NCI-H1092 treated with DMSO at 0.1 percent for 48 hours (cell line): ENCODE results near the gene TJP1.
"Not testable (repeated sequence)": the region's sequence is repeated elsewhere in the genome, so short reads cannot be mapped to it uniquely, and the experiment has no call there.

Experiments used
- DNase-seq: peaks from one replicate; lab custom pipeline; 2025; lab: John Stamatoyannopoulos, UW

Gene TJP1

DNA sequence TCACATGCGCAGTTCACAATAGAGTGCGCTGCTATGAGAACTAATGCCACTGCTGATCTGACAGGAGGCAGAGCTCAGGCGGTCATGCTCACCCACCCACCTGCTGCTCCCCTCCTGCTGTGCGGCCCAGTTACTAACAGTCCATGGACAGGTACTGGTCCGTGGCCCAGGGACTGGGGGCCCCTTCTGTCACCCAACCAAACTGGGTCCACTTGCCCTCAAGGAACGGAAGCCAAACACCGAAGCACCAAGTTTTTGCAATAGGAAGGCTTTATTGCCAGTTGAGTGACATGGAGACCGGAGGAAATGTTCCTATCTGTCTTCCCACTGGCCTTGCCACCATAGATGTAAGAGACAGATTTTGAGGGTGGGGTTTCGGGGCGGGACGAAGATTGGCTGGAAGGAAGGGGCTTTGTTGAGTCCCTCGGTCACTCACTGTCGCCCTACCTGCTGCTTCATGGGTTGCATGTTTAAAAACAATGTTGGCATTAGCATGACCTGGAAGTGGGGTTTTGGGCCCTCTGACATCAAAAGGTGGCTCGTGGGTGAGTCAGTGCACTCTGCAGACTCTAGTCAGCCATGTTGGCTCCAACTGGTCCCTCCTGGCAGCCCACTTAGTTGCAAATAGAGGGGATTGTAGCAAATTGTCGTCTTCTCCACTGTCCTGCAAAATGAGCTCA, 141.0 kb downstream of the TJP1 start:
- DNase-seq: no peak

DNA sequence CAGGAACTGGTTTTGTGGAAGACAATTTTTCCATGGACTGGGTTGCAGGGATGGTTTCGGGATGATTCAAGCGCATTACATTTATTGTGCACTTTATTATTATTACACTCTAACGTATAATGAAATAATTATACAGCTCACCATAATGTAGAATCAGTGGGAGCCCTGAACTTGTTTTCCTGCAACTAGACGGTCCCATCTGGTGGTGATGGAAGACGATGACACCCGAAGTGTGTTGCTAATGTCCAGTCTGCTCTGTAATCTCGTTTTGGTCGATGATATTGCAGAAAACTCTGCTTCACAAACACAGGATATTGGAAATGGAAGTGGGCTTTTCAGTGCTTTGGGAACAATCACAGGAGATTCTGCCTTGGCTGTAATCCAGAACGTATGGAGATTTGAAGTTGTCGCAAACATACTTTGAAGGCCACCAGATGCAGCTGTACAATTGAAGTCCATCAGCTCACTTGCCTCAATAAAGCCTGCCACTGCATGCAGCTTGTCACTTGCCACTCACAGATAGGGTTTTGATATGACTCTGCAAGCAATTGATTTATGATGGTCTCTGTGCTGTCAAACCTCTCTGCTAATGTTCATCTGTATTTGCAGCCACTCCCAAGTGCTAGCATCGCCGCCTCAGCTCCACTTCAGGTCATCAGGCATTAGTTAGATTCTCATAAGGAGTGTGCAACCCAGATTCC, 141.7 kb downstream of the TJP1 start:
- DNase-seq: no peak

DNA sequence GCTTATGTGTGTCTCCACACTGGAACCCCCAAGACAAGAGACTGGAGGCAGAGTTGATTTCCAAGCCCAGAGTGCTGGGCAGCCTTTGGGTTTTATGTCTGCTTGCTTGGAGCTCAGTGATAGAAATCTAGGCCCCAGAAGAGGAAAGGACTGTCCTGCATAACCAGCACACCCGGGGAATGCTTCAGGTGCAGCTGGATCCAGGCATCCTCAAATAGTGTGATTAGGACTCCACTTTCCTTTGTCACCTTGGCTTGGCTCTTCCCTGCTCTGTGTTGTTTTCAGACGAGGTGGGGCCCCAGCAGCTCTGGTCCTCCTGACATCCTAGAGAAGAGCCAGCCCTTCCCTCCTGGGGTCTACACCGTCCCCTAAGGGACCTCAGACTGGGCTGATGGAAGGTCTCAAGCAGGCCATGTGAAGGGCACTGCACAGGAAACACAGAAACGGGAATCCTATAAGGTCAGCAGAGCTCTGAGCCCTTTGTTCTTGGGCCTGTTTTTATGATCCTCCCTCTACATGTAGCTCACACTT, 143.7 kb downstream of the TJP1 start:
- DNase-seq: no peak

DNA sequence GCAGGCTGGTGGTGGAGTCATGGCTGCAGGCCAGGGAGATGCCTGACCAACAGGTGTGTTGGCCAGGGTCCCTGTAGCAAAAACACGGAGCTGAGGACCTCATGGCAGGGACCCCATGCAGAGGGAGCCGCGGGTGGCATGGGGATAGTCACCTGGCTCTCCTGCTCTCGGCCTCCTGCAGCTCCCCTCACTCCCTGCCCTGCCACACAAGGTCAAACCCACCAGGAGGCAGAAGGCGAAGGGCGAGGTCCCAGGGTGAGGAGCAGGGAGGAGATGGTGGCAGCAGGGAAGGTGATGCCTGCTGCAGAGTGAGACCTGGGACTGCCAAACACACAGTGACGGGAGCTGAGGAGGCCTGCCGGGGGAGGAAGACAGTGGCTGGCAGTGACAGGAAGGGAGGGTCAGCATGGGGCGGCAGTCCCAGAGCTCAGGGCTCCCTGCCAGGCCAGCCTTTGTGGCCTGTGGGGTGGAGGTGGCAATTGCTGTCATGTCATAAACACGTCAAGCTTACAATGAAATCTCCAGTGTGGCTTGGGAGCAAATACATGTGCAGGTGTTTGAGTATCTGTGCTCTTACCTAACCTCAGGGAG, 144.3 kb downstream of the TJP1 start:
- peak; percentile 64 for DNase-seq

DNA sequence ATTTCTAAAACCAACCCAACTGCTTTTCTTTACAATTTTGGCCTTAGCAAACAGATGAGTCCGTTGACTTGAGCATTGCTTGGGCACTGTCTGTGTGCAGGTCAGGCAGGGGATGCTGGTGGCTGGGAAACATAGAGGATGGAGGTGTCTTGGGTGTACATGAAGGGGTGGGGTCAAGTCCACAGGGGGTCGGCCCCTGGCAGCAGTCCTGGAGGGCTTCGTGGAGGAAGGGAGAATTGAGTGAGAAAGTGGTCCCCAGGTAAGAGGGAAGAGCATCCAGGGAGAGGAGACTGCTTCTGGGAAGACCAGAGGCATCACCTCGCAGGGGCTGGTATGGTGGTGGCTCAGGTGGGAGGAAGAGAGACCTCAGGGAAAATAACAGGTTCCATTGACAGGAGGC, 144.8 kb downstream of the TJP1 start:
- DNase-seq: no peak

DNA sequence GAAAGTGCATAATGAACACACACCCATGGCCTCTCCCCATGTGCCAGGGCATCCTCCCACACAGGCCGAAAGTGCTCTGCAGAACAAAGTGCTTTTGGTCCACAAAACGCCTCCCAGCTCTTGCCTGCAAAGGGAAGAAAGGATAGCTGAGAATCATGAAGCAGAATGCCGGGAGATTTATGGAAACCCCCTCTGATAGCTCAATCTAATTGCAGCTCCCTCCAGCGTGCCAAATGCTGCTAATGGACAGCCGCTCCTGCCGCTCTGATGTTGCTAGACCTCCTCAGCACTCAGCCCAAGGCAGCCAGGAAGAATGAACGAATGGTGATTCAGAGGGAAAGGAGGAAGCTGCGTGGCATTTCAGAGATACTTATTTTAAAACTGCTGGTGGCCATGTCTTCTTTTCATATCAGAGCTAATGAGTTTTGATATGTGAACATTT, 145.3 kb downstream of the TJP1 start:
- peak; percentile 31 for DNase-seq

DNA sequence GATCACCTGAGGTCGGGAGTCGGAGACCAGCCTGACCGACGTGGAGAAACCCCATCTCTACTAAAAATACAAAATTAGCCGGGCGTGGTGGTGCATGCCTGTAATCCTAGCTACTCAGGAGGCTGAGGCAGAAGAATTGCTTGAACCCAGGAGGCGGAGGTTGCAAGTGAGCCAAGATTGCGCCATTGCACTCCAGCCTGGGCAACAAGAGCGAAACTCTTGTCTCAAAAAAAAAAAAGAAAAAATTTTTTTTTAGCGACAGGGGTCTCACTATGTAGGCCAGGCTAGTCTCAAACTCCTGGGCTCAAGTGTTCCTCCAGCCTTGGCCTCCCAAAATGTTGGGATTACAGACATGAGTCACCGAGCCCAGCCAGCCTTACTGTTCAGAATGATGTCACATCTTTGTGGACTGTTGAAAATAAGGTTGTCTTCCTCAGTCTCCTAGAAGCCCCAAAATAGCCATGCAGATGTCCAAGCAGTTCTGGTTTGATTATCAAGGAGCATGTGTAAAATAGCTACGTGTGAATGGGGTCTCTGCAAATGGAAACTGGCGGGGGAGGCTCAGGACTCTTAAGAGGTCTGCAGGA, 145.8 kb downstream of the TJP1 start:
- DNase-seq: not testable (repeated sequence)

DNA sequence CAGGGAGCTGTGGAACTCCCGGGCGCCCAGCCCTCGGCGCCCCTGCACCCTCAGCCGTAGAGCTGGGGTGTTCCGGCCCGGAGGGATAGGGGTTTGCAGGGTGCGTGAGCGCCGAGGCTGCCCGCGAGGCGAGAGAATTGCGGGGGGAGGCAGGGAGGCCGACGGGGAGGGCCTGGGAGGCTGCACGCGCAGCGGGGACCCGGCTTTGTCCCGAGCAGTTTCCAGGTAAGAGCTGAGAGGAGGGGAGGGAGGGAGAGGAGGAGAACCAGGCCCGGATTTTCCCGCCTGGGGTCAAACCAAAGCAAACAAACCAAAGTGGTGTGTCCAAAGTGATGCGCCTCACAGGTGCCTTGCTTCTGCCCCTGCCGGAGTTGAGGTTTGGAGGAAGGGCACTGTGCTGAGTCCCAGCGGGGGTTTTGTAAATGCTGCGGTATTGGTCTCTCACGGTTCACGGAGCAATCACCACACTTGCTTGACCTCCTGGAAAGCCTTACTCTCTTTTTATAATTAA, 146.4 kb downstream of the TJP1 start:
- DNase-seq: no peak

DNA sequence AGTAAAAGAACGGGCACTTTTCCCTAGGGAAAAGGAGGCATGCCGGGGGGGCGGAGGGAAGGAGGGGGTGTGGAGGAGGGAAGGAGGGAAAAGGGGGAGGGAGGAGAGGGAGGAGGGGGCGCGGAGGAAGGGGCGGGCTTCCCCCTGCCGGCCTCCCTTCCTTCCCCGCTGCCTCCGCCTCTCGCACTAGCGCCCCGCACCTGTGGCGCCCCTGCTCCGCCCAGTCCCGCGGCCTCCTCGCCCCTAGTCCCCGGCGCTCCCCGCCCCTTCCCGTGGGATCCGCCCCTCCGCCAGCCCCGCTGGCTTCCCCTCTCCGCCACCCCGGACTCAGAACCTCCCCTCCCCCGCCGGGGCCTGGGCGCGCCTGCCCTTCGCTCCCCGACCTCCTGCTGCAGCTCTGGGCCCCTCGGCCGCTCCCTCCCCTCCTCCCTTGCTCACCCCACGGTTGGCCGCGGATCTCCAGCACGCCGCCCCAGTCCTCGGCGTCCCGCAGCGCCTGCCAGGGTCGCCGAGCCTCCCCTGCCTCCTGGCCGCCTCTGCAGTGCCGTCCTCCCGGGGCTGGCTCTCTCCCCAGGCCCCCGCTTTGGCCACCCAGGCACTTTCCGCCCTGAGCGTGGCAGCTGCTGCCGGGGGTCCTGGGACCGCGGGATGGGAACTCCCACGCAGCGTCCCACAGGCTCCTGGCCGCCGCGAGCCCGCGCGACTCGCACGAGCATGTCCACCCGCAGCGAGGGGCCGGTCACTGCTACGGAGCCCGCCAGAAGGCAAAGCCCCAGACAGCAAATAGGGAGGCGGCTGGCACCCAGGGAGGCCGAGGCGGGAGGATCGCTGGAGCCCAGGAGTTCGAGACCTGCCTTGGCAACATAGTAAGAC, 147.4 kb downstream of the TJP1 start:
- DNase-seq: peak; percentile 20

DNA sequence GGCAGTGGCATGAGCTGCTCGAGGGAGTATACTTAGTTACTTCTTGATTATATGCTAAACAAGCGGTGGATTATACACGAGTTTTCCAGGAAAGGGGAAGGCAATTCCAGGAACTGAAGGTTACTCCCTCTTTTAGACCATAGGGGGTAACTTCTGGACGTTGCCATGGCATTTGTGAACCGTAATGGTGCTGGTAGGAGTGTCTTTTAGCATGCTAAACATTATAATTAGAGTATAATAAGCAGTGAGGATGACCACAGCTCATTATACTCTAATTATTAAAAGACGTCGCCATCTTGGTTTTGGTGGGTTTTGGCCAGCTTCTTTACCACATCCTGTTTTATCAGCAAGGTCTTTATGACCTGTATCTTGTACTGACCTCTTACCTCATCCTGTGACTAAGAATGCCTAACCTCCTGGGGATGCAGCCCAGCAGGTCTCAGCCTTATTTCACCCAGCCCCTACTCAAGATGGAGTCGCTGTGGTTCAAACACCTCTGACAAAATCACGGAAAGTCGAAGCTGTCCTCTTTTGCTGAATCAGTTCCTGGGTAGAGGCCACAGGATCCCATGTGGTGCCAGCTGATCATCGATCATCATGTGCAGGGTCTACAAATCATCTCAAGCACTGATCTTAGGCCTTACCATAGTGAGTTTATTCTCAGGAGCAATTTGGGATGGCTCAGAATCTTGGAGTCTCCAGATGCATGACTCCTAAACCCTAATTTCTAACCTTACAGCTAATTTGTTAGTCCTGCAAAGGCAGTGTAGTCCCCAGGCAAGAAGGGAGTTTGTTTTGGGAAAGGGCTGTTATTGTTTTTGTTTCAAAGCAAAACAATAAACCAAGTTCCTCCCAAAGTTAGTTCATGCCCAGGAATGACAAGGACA, 149.1 kb downstream of the TJP1 start:
- DNase-seq: no peak

DNA sequence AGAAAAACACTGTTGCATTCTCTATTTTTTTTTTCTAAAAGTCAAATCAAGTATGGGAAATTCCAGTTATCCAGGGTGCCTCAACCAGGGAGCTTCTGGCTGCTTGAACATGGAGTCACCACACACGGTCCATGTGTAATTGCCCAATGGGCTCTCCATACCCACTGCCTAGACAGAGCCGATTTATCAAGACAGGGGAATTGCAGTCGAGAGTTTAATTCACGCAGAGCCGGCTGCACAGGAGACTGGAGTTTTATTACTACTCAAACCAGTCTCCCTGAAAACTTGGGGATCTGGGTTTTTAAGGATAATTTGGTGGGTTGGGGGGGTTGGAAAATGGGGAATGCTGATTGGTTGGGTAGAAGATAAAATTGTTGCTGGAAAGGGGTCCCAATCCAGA, 149.8 kb downstream of the TJP1 start:
- DNase-seq: no peak

DNA sequence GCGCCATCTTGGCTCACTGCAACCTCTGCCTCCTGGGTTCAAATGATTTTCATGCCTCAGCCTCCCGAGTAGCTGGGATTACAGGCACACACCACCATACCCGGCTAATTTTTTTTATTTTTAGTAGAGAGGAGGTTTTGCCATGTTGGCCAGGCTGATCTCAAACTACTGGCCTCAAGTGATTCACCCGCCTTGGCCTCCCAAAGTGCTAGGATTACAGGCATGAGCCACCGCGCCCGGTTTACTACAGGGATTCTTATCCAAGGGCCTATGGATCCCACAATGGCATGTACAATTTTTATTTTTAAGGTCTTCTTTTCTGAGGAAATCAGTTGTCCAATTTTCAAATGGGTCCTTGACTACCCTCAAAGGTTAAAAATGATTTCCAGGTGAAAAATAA, 150.2 kb downstream of the TJP1 start:
- DNase-seq: not testable (repeated sequence)

DNA sequence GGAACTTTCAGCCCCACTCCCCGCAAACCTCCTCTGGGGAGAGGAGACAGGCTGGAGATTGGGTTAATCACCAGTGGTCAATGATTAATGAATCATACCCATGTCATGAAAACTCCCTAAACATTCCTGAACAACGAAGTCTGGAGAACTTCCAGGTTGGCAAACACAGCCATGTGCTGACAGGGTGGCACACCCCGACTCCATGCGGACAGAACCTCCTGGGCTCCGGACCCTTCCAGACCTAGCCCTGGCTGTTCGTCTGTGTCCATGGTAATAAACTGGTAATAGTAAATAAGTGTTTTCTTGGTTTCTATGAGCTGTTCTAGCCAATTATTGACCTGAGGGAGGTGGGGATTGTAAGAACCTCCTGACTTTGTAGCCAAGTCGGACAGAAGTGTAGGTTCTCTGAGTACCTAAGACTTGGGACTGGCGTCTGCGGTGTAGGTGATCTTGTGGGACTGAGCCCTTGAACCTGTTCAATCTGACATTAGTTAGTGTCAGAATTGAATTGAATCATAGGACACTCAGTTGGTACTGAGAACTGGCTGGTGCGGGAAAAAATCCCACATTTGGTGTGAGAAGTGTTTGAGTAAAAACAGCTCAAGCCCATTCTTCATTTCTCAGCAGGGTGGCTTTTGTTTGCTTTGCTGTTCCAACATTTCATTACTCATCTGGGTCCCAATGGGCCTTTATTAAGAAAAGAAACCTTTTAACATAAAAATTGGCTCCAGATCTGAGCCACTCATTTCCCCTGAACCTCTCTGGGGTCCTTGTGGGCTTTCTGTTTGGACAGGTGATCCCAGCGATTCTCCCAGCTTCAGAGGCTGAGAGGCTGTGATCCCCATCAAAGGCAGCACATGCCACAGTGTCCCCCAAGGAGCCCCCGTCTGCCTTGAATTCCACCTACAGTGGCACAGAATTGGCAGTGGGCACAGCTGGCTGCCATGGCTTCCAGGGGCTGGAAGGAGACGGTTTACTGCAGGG, 151.0 kb downstream of the TJP1 start:
- peak; percentile 61 for DNase-seq

DNA sequence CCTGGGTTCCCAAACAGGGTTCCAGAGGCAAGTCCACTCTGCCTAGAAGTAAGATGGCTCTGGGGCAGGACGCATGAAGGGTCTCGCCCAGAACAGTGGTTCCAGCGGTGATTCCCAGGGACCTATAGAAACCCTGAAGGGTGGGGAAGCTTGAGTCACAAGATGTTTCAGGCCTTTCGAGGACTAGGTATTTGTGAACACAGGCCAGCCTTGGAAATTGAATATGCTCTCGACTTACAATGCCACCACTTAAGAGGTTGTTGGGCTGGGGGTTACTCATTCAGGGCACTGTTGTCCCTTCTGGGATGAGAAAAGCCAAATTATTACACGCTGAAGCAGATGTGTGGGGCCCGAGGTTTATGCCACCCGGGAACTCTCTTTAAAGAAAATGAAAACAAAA, 152.0 kb downstream of the TJP1 start:
- DNase-seq: no peak

DNA sequence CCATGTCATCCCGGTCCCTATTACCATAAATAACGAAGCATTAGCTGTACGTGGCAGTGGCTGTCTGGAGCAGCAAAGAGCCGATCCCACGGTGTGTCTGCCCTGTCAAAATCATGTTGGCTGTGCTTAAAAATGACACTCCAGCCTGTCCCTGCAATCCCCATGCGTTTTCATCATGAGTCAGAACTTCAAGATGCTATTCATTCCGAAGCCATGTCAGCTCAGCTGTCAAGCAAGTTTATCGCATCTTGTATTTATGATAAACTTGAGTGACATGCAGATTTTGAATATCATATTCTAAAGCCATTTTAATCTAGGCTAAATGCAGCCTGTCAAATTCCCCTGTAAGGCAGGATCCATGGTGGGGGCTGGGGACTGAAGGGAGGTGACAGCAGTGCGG, 152.4 kb downstream of the TJP1 start:
- no peak for DNase-seq

DNA sequence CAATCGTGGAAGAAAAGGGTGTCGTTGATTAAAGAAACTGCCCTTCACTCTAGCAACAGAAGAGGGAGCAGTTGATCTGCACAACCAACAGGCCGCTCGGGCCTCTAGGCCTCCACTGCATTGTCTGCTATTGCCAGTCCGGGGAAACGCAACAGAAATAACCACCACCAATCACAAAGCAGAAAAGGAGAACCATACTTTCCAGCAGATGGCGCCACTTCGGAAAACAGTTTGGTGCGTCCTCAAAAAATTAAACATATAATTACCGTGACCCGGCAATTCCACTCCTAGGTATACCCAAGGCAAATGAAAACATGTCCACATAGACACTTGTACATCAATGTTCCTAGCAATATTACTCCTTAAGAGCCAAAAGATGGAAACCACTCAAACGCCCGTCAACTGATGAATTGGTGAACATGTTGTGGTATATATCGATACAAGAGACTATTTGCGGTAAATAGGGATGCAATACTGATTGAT, 154.1 kb downstream of the TJP1 start:
- DNase-seq: peak; percentile 55

DNA sequence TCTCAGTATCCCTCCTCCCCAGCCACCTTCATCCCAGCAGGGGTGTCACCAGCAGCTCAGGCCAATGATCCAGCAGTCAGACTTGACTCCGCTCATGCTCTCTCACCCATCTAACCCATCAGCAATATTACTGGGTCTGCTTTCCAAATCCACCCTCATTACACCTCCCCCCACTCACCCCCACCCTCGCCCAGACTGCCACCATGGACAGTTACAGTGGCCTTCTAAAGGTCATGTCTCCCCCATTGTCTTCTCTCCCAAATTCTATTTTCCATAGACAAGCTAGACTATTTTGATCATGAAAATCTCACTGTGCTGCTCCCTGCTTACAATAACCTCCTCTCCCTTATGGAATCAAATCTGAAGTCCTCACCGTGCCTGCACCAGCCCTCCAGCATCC, 156.0 kb downstream of the TJP1 start:
- no peak for DNase-seq

DNA sequence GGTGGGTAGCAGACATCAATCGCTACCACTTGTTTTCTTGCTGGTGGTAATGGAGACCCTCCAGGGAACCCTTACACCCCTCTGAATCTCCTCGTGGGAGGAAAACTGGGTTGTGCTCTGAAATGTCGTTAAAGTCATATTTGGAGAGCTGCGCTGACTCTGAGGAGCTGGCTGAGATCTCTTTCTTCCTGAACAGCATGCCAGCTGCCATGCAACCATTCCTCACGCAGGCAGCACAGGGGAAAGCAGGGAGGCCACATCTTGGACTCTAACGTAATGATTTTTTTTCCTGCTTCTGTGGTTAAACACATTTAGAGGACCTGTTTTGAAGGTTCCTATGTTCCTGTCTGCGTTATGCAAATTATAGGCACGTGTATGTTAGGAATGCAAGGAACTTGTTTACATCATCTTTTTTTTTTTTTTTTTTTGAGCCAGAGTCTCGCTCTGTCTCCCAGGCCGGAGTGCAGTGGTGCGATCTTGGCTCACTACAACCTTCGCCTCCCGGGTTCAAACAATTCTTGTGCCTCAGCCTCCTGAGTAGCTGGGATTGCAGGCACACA, 156.7 kb downstream of the TJP1 start:
- DNase-seq: no peak

DNA sequence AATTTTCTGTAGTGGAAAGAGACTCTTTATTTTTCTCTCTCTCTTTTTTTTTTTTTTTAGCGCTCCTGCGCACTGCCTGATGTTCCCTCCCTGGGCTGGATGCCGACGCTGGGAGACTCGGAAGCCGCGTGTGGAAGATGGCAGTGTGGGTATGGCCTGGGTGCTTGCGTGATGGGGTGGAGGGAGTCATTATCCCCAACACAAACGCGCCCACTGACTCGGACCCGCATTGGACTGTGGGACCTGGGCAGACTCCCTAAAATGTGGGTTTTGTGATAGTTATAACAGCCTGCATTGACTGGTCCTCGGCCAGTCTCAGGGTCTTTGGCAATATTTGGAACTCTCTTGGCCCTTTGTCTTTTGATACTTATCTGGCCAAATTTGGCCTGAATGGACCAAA, 157.9 kb downstream of the TJP1 start:
- no peak for DNase-seq
